Naive B cell (primary cell): ENCODE data around the gene LOXL3. TPM values are rescaled to one million over a fixed set of nuclear protein-coding genes. Genes with fewer than 3 reads are reported as not detected.

Experiments
- ATAC-seq, 2 donors: fragments of 150-1000 bp; cut with Tn5 transposase; 2 replicates each; pipeline ENCODE4 v1.10.0; 2021; ENCODE audit warnings: low read depth in 2 of 2, mild to moderate bottlenecking in 2 of 2, moderate library complexity in 2 of 2
- DNase-seq: peaks from one replicate; pipeline ENCODE4 v3.0.0; 2022
- H3K27ac Mint-ChIP-seq, 6 donors: one replicate each; pipeline ENCODE4 v1.8.0; 2020 to 2022; ENCODE audit warnings: mild to moderate bottlenecking in 6 of 6, mixed read lengths in 6 of 6, moderate library complexity in 5 of 6, inconsistent platforms in 2 of 6
- H3K27me3 Mint-ChIP-seq, 3 donors: one replicate each; pipeline ENCODE4 v1.8.0; 2021 to 2022; ENCODE audit warnings: mixed read lengths in 3 of 3, mild to moderate bottlenecking in 1 of 3
- H3K36me3 Mint-ChIP-seq, 2 donors: one replicate each; pipeline ENCODE4 v1.8.0; 2020 to 2022; ENCODE audit warnings: mixed read lengths in 2 of 2, inconsistent platforms in 1 of 2, mild to moderate bottlenecking in 1 of 2
- H3K4me1 Mint-ChIP-seq, 3 donors: one replicate each; pipeline ENCODE4 v1.8.0; 2020 to 2022; ENCODE audit warnings: mixed read lengths in 3 of 3, inconsistent platforms in 1 of 3, mild to moderate bottlenecking in 1 of 3, moderate library complexity in 1 of 3
- H3K4me3 Mint-ChIP-seq, 8 donors: one replicate each; pipeline ENCODE4 v1.8.0; 2020 to 2022; ENCODE audit warnings: mild to moderate bottlenecking in 8 of 8, mixed read lengths in 8 of 8, moderate library complexity in 8 of 8, inconsistent platforms in 2 of 8
- H3K9me3 Mint-ChIP-seq, 7 donors: one replicate each; pipeline ENCODE4 v1.8.0; 2020 to 2022; ENCODE audit warnings: mixed read lengths in 7 of 7, mild to moderate bottlenecking in 5 of 7, inconsistent platforms in 2 of 7, moderate library complexity in 1 of 7
- polyA plus RNA-seq, 6 donors: library from polyadenylated mRNA; unstranded; fragments of 300-500 nt; fragmentation: Illumina TruSeq; gene quantifications; one replicate each; pipeline ENCODE4 v1.2.3, GENCODE V29; 2021; ENCODE audit warnings: low read depth in 6 of 6

The LOXL3 gene
- polyA plus RNA-seq, 6 donors from 2014 or later = 0.25 to 0.29 TPM; not detected in 4

- ATAC-seq (no peak), DNase-seq (no peak)
- Mint-ChIP-seq H3K27ac (peak overlapping the region; percentile 41 to 98 (median 92)), H3K27me3 (peaks cover 7 to 8% (median 7%) of the 10 kb centered on the region in 3 donors), H3K9me3 (no peaks in the 10 kb centered on the region), H3K4me1 (peaks cover 38 to 45% (median 43%) of the 10 kb centered on the region in 3 donors), H3K4me3 (peak overlapping the region; percentile 35 to 86 (median 46)), H3K36me3 (peaks cover 16 to 20% of the 10 kb centered on the region in 2 donors)
Measured at GRCh38 chr2:74526649-74527230, 27.0 kb downstream of the LOXL3 start.

GRCh38 chr2:74525717-74526648 is 27.8 kb downstream of the LOXL3 start, which contains the start of gene DQX1:
TSS of gene DQX1 (minus strand) at chr2:74526231. CDS start at chr2:74525729, 502 bp downstream.
- Mint-ChIP-seq H3K9me3 (no peaks in the 10 kb centered on the region), H3K4me3 (peak within 1 kb of the TSS; percentile 35 to 86 (median 46)), H3K27ac (peak within 1 kb of the TSS; percentile 41 to 98 (median 92)), H3K27me3 (peaks cover 12 to 15% (median 15%) of the 10 kb centered on the region in 3 donors), H3K4me1 (peaks cover 30 to 38% (median 37%) of the 10 kb centered on the region in 3 donors), H3K36me3 (peaks cover 16 to 23% of the 10 kb centered on the region in 2 donors)
- ATAC-seq (peak; percentile 24 to 32), DNase-seq (peak; percentile 69)

- ATAC-seq (no peak), DNase-seq (no peak)
- H3K9me3 Mint-ChIP-seq = no peaks in the 10 kb centered on the region
- H3K36me3 Mint-ChIP-seq = peaks cover 16 to 23% of the 10 kb centered on the region in 2 donors
- H3K4me3 Mint-ChIP-seq = peak overlapping the region in 1 of 8 donors; percentile 4
- H3K27ac Mint-ChIP-seq = peak overlapping the region in 1 of 6 donors; percentile 44
- H3K27me3 Mint-ChIP-seq = peaks cover 18 to 24% (median 23%) of the 10 kb centered on the region in 3 donors
- peaks cover 25 to 32% (median 31%) of the 10 kb centered on the region in 3 donors for H3K4me1 Mint-ChIP-seq
Measured at GRCh38 chr2:74524955-74525716, 28.6 kb downstream of the LOXL3 start.

- H3K27me3 Mint-ChIP-seq = peaks cover 27 to 35% (median 35%) of the 10 kb centered on the region in 3 donors
- H3K4me3 Mint-ChIP-seq = peak overlapping the region in 1 of 8 donors; percentile 21
- peaks cover 16 to 23% of the 10 kb centered on the region in 2 donors for H3K36me3 Mint-ChIP-seq
- DNase-seq = no peak
- H3K27ac Mint-ChIP-seq = no peak overlapping the region
- no peaks in the 10 kb centered on the region for H3K9me3 Mint-ChIP-seq
- ATAC-seq = no peak
- H3K4me1 Mint-ChIP-seq = peaks cover 23 to 31% (median 29%) of the 10 kb centered on the region in 3 donors
Measured at GRCh38 chr2:74524005-74524404, 29.7 kb downstream of the LOXL3 start.

- H3K27ac Mint-ChIP-seq = no peak overlapping the region
- no peak for DNase-seq
Measured at GRCh38 chr2:74522516-74522915, 31.2 kb downstream of the LOXL3 start.

GRCh38 chr2:74516650-74517049 is 37.1 kb downstream of the LOXL3 start:
- Mint-ChIP-seq H3K4me3 (peak overlapping the region; percentile 70 to 91 (median 86)), H3K36me3 (peaks cover 0 to 3% of the 10 kb centered on the region in 2 donors), H3K4me1 (peaks cover 13 to 27% (median 25%) of the 10 kb centered on the region in 3 donors), H3K9me3 (no peaks in the 10 kb centered on the region), H3K27ac (no peak overlapping the region), H3K27me3 (peaks cover 69 to 93% (median 80%) of the 10 kb centered on the region in 3 donors)
- ATAC-seq (no peak), DNase-seq (no peak)

More at GRCh38 chr2:74522516-74522915, 31.2 kb downstream of the LOXL3 start:
- no peak for ATAC-seq
- peaks cover 14 to 19% (median 15%) of the 10 kb centered on the region in 3 donors for H3K4me1 Mint-ChIP-seq
- H3K27me3 Mint-ChIP-seq = peaks cover 42 to 50% (median 50%) of the 10 kb centered on the region in 3 donors
- H3K4me3 Mint-ChIP-seq = no peak overlapping the region
- no peaks in the 10 kb centered on the region for H3K9me3 Mint-ChIP-seq
- peaks cover 12 to 23% of the 10 kb centered on the region in 2 donors for H3K36me3 Mint-ChIP-seq

- Mint-ChIP-seq H3K27me3 (peaks cover 71 to 93% (median 80%) of the 10 kb centered on the region in 3 donors), H3K36me3 (no peaks in the 10 kb centered on the region), H3K4me1 (peaks cover 13 to 27% (median 25%) of the 10 kb centered on the region in 3 donors), H3K27ac (no peak overlapping the region), H3K4me3 (peak overlapping the region; percentile 70 to 91 (median 86)), H3K9me3 (no peaks in the 10 kb centered on the region)
- ATAC-seq = peak; percentile 77 to 79
- DNase-seq = peak; percentile 64
Measured at GRCh38 chr2:74515981-74516633, 37.6 kb downstream of the LOXL3 start.

GRCh38 chr2:74515271-74515980 is 38.3 kb downstream of the LOXL3 start:
- H3K4me1 Mint-ChIP-seq = peaks cover 13 to 27% (median 25%) of the 10 kb centered on the region in 3 donors
- H3K36me3 Mint-ChIP-seq = no peaks in the 10 kb centered on the region
- H3K9me3 Mint-ChIP-seq = no peaks in the 10 kb centered on the region
- H3K27me3 Mint-ChIP-seq = peaks cover 70 to 91% (median 79%) of the 10 kb centered on the region in 3 donors
- H3K4me3 Mint-ChIP-seq = peak overlapping the region; percentile 59 to 89 (median 79)
- peak overlapping the region in 1 of 6 donors; percentile 92 for H3K27ac Mint-ChIP-seq
- DNase-seq = no peak
- ATAC-seq = peak; percentile 17 to 21

GRCh38 chr2:74514368-74515270 is 39.1 kb downstream of the LOXL3 start, which contains the start of gene TLX2:
TSS of gene TLX2 (plus strand) at chr2:74514450. CDS start at chr2:74514807, 357 bp downstream.
- peak within 1 kb of the TSS in 2 of 6 donors; percentile 33 to 92 for H3K27ac Mint-ChIP-seq

GRCh38 chr2:74513605-74514367 is 40.0 kb downstream of the LOXL3 start:
- peaks cover 0 to 3% (median 0%) of the 10 kb centered on the region in 7 donors for H3K9me3 Mint-ChIP-seq
- no peaks in the 10 kb centered on the region for H3K36me3 Mint-ChIP-seq
- H3K27ac Mint-ChIP-seq = peak overlapping the region in 2 of 6 donors; percentile 33 to 80
- ATAC-seq (no peak), DNase-seq (no peak)
- peak overlapping the region; percentile 12 to 63 (median 42) for H3K4me3 Mint-ChIP-seq
- peaks cover 13 to 27% (median 26%) of the 10 kb centered on the region in 3 donors for H3K4me1 Mint-ChIP-seq
- peaks cover 57 to 83% (median 72%) of the 10 kb centered on the region in 3 donors for H3K27me3 Mint-ChIP-seq

More at GRCh38 chr2:74514368-74515270, 39.1 kb downstream of the LOXL3 start, which contains the start of gene TLX2:
- peaks cover 13 to 27% (median 25%) of the 10 kb centered on the region in 3 donors for H3K4me1 Mint-ChIP-seq
- peak; percentile 24 for DNase-seq
- peaks cover 64 to 89% (median 78%) of the 10 kb centered on the region in 3 donors for H3K27me3 Mint-ChIP-seq
- ATAC-seq = peak; percentile 22 to 28
- H3K9me3 Mint-ChIP-seq = peaks cover 0 to 3% (median 0%) of the 10 kb centered on the region in 7 donors
- no peaks in the 10 kb centered on the region for H3K36me3 Mint-ChIP-seq
- H3K4me3 Mint-ChIP-seq = peak within 1 kb of the TSS; percentile 59 to 89 (median 79)
